Measurements from ENCODE around the gene CENPU. TPM values are rescaled to one million over a fixed set of nuclear protein-coding genes. Genes with fewer than 3 reads are reported as not detected.

Gene CENPU
- total and polyA plus RNA-seq, 10 of the 15 experiments (the other 5 are each of a cell fraction or from before 2014, with no cell fraction given): 26.6 to 90.8 (median 53.8) TPM

DNA sequence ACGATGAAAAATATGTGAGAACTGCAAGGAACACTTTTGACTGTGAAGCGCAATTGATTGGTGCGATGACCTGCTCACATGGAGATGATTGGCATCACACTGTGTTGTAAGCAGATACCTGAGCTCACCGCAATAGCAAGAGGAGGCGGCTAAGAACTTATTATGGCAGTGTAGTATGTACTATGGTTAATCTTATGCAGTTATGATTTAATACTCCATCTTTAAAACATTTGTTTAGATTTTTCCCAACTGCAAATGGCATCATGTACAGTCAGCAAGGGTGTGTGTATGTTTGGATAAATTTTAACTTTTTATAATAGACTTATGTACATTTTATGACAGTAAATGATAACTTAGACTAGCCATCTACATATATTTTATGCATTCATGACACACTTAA is 58.9 kb downstream of the CENPU start (continued):
- TF ChIP-seq, protein P1, sequence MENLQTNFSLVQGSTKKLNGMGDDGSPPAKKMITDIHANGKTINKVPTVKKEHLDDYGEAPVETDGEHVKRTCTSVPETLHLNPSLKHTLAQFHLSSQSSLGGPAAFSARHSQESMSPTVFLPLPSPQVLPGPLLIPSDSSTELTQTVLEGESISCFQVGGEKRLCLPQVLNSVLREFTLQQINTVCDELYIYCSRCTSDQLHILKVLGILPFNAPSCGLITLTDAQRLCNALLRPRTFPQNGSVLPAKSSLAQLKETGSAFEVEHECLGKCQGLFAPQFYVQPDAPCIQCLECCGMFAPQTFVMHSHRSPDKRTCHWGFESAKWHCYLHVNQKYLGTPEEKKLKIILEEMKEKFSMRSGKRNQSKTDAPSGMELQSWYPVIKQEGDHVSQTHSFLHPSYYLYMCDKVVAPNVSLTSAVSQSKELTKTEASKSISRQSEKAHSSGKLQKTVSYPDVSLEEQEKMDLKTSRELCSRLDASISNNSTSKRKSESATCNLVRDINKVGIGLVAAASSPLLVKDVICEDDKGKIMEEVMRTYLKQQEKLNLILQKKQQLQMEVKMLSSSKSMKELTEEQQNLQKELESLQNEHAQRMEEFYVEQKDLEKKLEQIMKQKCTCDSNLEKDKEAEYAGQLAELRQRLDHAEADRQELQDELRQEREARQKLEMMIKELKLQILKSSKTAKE (IDR thresholded peaks at IDR 0.05; ENCODE audit: low read depth, poor library complexity, severe bottlenecking): no peak
- TF ChIP-seq KLF5 (IDR thresholded peaks at IDR 0.05; ENCODE audit: partially characterized antibody) (no peak), TAF1 (IDR thresholded peaks at IDR 0.05; ENCODE audit: borderline replicate concordance, low read depth, low read length) (no peak)

DNA sequence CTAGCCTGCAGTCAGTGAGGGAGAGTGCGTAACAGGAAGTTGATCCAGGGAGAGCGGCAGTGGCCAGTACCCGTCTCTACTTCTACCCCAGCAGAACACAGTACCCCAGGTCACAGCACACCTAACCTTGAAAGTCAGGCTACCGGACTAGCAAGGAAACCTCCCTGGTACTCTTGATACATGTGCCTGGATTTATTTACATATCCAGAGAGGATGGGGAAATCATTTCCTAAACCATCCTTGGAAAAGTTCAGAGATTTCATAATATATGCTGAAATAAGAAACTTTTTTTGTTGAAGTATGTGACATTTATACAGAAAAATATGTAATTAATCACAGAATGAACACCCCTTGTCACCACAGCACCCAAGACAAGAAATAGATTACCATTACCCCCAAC is 59.9 kb downstream of the CENPU start:
- SMC1A ChIA-PET (ENCODE audit: uncharacterized antibody, unreplicated experiment): no interaction called here
- ATAC-seq (no peak), FAIRE-seq (no peak), DNase-seq (ENCODE audit: low read depth, low spot score) (no peak)
- TF ChIP-seq DPF2 (IDR thresholded peaks at IDR 0.05): no peak
- TF ChIP-seq, protein P2, sequence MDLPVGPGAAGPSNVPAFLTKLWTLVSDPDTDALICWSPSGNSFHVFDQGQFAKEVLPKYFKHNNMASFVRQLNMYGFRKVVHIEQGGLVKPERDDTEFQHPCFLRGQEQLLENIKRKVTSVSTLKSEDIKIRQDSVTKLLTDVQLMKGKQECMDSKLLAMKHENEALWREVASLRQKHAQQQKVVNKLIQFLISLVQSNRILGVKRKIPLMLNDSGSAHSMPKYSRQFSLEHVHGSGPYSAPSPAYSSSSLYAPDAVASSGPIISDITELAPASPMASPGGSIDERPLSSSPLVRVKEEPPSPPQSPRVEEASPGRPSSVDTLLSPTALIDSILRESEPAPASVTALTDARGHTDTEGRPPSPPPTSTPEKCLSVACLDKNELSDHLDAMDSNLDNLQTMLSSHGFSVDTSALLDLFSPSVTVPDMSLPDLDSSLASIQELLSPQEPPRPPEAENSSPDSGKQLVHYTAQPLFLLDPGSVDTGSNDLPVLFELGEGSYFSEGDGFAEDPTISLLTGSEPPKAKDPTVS (IDR thresholded peaks at IDR 0.05; ENCODE audit: low read depth, low read length): no peak
- TF ChIP-seq FOS (IDR thresholded peaks at IDR 0.05; ENCODE audit: borderline replicate concordance, extremely low read depth, insufficient read length): no peak
- TF ChIP-seq PML (IDR thresholded peaks at IDR 0.05; ENCODE audit: low read length): no peak
- TF ChIP-seq, protein P1 (IDR thresholded peaks at IDR 0.05; ENCODE audit: low read depth, poor library complexity, severe bottlenecking): no peak
- TF ChIP-seq ZNF274 (IDR thresholded peaks at IDR 0.05; ENCODE audit: insufficient read depth, insufficient read length): no peak
- no peak for TF ChIP-seq IRF4 (IDR thresholded peaks at IDR 0.05; ENCODE audit: low read depth, low read length)
- TF ChIP-seq KAT2A (conservative IDR thresholded peaks at IDR 0.05; ENCODE audit: control insufficient read depth, low read depth, low read length): no peak
- TF ChIP-seq, protein P3, sequence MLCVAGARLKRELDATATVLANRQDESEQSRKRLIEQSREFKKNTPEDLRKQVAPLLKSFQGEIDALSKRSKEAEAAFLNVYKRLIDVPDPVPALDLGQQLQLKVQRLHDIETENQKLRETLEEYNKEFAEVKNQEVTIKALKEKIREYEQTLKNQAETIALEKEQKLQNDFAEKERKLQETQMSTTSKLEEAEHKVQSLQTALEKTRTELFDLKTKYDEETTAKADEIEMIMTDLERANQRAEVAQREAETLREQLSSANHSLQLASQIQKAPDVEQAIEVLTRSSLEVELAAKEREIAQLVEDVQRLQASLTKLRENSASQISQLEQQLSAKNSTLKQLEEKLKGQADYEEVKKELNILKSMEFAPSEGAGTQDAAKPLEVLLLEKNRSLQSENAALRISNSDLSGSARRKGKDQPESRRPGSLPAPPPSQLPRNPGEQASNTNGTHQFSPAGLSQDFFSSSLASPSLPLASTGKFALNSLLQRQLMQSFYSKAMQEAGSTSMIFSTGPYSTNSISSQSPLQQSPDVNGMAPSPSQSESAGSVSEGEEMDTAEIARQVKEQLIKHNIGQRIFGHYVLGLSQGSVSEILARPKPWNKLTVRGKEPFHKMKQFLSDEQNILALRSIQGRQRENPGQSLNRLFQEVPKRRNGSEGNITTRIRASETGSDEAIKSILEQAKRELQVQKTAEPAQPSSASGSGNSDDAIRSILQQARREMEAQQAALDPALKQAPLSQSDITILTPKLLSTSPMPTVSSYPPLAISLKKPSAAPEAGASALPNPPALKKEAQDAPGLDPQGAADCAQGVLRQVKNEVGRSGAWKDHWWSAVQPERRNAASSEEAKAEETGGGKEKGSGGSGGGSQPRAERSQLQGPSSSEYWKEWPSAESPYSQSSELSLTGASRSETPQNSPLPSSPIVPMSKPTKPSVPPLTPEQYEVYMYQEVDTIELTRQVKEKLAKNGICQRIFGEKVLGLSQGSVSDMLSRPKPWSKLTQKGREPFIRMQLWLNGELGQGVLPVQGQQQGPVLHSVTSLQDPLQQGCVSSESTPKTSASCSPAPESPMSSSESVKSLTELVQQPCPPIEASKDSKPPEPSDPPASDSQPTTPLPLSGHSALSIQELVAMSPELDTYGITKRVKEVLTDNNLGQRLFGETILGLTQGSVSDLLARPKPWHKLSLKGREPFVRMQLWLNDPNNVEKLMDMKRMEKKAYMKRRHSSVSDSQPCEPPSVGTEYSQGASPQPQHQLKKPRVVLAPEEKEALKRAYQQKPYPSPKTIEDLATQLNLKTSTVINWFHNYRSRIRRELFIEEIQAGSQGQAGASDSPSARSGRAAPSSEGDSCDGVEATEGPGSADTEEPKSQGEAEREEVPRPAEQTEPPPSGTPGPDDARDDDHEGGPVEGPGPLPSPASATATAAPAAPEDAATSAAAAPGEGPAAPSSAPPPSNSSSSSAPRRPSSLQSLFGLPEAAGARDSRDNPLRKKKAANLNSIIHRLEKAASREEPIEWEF (IDR thresholded peaks at IDR 0.05; ENCODE audit: insufficient replicate concordance, low read depth, low read length): no peak
- TF ChIP-seq IKZF1 (conservative IDR thresholded peaks at IDR 0.05): no peak
- H2AFZ ChIP-seq (ENCODE audit: control insufficient read depth, low read depth, low read length): no peak overlapping the region
- no peaks in the 10 kb centered on the region for H3K4me1 ChIP-seq (ENCODE audit: control insufficient read depth, insufficient read depth, low read length)
- BruUV-seq (replicated peaks): no TSS peak
- no peaks in the 10 kb centered on the region for H3K9me3 ChIP-seq (replicated peaks; ENCODE audit: control insufficient read depth, insufficient read depth, low read length)
- peaks cover 3 to 13% of the 10 kb centered on the region in 2 experiments; a peak in 2 of 4 replicates for H3K36me3 ChIP-seq (ENCODE audit: control insufficient read depth in 2 of 2, insufficient read depth in 2 of 2, low read length in 1 of 2)
- CTCF ChIA-PET: no interaction called here
- H3K27me3 ChIP-seq (replicated peaks in 1 of 2; ENCODE audit: control insufficient read depth in 2 of 2, insufficient read depth in 2 of 2, low read length in 1 of 2): no peaks in the 10 kb centered on the region
- H3K4me3 ChIP-seq: no peak overlapping the region
- intact Hi-C loops (cut with micrococcal nuclease; ENCODE audit: unreplicated experiment): no loop called here
- H3K4me2 ChIP-seq (ENCODE audit: control insufficient read depth, insufficient read depth): no peak overlapping the region
- H4K20me1 ChIP-seq (ENCODE audit: control insufficient read depth, insufficient read depth): no peaks in the 10 kb centered on the region
- H3K27ac ChIP-seq (ENCODE audit: control insufficient read depth, insufficient read depth): no peak overlapping the region
- H3K79me2 ChIP-seq (ENCODE audit: control insufficient read depth, insufficient read depth, low read length): no peaks in the 10 kb centered on the region
- POLR2A ChIA-PET: no interaction called here
- H3K9ac ChIP-seq (ENCODE audit: control insufficient read depth, insufficient read depth, low read length): no peak overlapping the region
- in situ Hi-C loops (cut with MboI): no loop called here
- RAD21 ChIA-PET (ENCODE audit: unreplicated experiment): interaction anchor here (1.0 kb wide), 1 partner anchor 365 kb away, joined by 3 read pairs; no protein-coding TSS in a partner anchor
- WGBS (ENCODE audit: insufficient coverage, insufficient replicate concordance, low lambda C conversion rate, missing lambda C conversion rate): 100% methylated on average over 4 of the region's 4 CpGs
